Measurements from ENCODE around the gene ARSG. TPM values are rescaled to one million over a fixed set of nuclear protein-coding genes. Genes with fewer than 3 reads are reported as not detected.

The ARSG gene
- polyA plus RNA-seq, 2 of the 4 experiments (the other 2 are of a cell fraction): 0.57 to 1.7 TPM

DNA sequence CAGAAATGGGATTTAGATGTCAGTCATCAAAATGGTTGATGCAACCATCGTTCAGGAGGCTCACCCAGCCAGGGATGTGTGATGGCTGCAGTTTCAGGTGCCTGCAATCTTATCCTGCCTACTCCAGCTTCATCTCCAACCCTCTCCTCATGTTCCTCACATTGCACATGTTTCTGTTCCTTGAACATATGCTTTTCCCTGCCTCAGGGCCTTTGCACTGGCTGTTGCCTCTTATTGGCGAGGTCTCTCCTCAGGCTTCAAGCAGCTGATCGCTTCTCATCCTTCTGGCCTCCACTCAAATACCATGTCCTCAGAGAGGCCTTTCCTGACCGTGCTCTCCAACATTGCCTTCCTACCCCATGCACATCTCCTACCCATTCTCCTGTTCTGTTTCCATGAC lies 24.6 kb downstream of the ARSG start:
- Histone ChIP-seq H3K27ac (no peak overlapping the region), H3K4me2 (no peak overlapping the region), H3K4me3 (no peak overlapping the region), H3K4me1 (peaks cover 21% of the 10 kb centered on the region), H3K9me3 (no peaks in the 10 kb centered on the region)
- ATAC-seq: no peak
- FAIRE-seq: no peak
- no peak for TF ChIP-seq CBX2 (IDR thresholded peaks at IDR 0.05; ENCODE audit: borderline replicate concordance, low read depth)
- TF ChIP-seq FOSL2 (IDR thresholded peaks at IDR 0.05): no peak
- TF ChIP-seq FOSL2 (CRISPR knock-in tag; IDR thresholded peaks at IDR 0.05): no peak
- TF ChIP-seq HDAC2 (IDR thresholded peaks at IDR 0.05): no peak
- no peak for TF ChIP-seq RAD21 (conservative IDR thresholded peaks at IDR 0.05 in 1 of 2, IDR thresholded peaks at IDR 0.05 in 1 of 2)
- no peak for TF ChIP-seq RNF2 (IDR thresholded peaks at IDR 0.05; ENCODE audit: borderline replicate concordance, low read depth)
- TF ChIP-seq TFCP2L1 (CRISPR knock-in tag; IDR thresholded peaks at IDR 0.05): no peak
- no peak for TF ChIP-seq JUN (IDR thresholded peaks at IDR 0.05)
- no peak for TF ChIP-seq GATA3 (IDR thresholded peaks at IDR 0.05; ENCODE audit: borderline replicate concordance)
- TF ChIP-seq, protein P1, sequence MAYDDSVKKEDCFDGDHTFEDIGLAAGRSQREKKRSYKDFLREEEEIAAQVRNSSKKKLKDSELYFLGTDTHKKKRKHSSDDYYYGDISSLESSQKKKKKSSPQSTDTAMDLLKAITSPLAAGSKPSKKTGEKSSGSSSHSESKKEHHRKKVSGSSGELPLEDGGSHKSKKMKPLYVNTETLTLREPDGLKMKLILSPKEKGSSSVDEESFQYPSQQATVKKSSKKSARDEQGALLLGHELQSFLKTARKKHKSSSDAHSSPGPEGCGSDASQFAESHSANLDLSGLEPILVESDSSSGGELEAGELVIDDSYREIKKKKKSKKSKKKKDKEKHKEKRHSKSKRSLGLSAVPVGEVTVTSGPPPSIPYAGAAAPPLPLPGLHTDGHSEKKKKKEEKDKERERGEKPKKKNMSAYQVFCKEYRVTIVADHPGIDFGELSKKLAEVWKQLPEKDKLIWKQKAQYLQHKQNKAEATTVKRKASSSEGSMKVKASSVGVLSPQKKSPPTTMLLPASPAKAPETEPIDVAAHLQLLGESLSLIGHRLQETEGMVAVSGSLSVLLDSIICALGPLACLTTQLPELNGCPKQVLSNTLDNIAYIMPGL (CRISPR knock-in tag; IDR thresholded peaks at IDR 0.05; ENCODE audit: borderline replicate concordance): no peak
- no peak for TF ChIP-seq ZC3H11A (IDR thresholded peaks at IDR 0.05)
- no peak for TF ChIP-seq CHD2 (IDR thresholded peaks at IDR 0.05; ENCODE audit: low read length, partially characterized antibody)
- no peak for TF ChIP-seq TP53 (CRISPR knock-in tag; IDR thresholded peaks at IDR 0.05)
- TF ChIP-seq, protein P2, sequence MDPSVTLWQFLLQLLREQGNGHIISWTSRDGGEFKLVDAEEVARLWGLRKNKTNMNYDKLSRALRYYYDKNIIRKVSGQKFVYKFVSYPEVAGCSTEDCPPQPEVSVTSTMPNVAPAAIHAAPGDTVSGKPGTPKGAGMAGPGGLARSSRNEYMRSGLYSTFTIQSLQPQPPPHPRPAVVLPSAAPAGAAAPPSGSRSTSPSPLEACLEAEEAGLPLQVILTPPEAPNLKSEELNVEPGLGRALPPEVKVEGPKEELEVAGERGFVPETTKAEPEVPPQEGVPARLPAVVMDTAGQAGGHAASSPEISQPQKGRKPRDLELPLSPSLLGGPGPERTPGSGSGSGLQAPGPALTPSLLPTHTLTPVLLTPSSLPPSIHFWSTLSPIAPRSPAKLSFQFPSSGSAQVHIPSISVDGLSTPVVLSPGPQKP (IDR thresholded peaks at IDR 0.05; ENCODE audit: low read depth, low read length): no peak
- TF ChIP-seq, protein P3, sequence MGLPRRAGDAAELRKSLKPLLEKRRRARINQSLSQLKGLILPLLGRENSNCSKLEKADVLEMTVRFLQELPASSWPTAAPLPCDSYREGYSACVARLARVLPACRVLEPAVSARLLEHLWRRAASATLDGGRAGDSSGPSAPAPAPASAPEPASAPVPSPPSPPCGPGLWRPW (IDR thresholded peaks at IDR 0.05): no peak
- TF ChIP-seq, protein P4, sequence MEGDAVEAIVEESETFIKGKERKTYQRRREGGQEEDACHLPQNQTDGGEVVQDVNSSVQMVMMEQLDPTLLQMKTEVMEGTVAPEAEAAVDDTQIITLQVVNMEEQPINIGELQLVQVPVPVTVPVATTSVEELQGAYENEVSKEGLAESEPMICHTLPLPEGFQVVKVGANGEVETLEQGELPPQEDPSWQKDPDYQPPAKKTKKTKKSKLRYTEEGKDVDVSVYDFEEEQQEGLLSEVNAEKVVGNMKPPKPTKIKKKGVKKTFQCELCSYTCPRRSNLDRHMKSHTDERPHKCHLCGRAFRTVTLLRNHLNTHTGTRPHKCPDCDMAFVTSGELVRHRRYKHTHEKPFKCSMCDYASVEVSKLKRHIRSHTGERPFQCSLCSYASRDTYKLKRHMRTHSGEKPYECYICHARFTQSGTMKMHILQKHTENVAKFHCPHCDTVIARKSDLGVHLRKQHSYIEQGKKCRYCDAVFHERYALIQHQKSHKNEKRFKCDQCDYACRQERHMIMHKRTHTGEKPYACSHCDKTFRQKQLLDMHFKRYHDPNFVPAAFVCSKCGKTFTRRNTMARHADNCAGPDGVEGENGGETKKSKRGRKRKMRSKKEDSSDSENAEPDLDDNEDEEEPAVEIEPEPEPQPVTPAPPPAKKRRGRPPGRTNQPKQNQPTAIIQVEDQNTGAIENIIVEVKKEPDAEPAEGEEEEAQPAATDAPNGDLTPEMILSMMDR (IDR thresholded peaks at IDR 0.05): no peak
- no peak for TF ChIP-seq POLR2A (IDR thresholded peaks at IDR 0.05; ENCODE audit: low read length)
- TF ChIP-seq, protein P5, sequence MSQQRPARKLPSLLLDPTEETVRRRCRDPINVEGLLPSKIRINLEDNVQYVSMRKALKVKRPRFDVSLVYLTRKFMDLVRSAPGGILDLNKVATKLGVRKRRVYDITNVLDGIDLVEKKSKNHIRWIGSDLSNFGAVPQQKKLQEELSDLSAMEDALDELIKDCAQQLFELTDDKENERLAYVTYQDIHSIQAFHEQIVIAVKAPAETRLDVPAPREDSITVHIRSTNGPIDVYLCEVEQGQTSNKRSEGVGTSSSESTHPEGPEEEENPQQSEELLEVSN (IDR thresholded peaks at IDR 0.05; ENCODE audit: borderline replicate concordance, low read depth): no peak
- TF ChIP-seq, protein P6, sequence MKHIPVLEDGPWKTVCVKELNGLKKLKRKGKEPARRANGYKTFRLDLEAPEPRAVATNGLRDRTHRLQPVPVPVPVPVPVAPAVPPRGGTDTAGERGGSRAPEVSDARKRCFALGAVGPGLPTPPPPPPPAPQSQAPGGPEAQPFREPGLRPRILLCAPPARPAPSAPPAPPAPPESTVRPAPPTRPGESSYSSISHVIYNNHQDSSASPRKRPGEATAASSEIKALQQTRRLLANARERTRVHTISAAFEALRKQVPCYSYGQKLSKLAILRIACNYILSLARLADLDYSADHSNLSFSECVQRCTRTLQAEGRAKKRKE (CRISPR knock-in tag; IDR thresholded peaks at IDR 0.05; ENCODE audit: low read depth): no peak
- TF ChIP-seq, protein P7, sequence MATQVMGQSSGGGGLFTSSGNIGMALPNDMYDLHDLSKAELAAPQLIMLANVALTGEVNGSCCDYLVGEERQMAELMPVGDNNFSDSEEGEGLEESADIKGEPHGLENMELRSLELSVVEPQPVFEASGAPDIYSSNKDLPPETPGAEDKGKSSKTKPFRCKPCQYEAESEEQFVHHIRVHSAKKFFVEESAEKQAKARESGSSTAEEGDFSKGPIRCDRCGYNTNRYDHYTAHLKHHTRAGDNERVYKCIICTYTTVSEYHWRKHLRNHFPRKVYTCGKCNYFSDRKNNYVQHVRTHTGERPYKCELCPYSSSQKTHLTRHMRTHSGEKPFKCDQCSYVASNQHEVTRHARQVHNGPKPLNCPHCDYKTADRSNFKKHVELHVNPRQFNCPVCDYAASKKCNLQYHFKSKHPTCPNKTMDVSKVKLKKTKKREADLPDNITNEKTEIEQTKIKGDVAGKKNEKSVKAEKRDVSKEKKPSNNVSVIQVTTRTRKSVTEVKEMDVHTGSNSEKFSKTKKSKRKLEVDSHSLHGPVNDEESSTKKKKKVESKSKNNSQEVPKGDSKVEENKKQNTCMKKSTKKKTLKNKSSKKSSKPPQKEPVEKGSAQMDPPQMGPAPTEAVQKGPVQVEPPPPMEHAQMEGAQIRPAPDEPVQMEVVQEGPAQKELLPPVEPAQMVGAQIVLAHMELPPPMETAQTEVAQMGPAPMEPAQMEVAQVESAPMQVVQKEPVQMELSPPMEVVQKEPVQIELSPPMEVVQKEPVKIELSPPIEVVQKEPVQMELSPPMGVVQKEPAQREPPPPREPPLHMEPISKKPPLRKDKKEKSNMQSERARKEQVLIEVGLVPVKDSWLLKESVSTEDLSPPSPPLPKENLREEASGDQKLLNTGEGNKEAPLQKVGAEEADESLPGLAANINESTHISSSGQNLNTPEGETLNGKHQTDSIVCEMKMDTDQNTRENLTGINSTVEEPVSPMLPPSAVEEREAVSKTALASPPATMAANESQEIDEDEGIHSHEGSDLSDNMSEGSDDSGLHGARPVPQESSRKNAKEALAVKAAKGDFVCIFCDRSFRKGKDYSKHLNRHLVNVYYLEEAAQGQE (IDR thresholded peaks at IDR 0.05): no peak
- CTCF ChIA-PET: interaction anchor here (0.6 to 1.2 kb wide), 3 partner anchors 108 to 123 kb away, joined by 3 to 4 read pairs (median 3); no protein-coding TSS in a partner anchor
- POLR2A ChIA-PET: no interaction called here
- WGBS (ENCODE audit: missing lambda C conversion rate): 84% methylated on average over 4 of the region's 4 CpGs
- DNase-seq (ENCODE audit: low read depth in 1 of 2, low spot score in 1 of 2): no peak
